DOHH2 (cell line): ENCODE measurements around the gene BSDC1.

Experiments used
- EZH2phosphoT487 ChIP-seq: fragments of 200-600 bp; sonication (generic); IDR thresholded peaks from 2 replicates; pipeline ENCODE4 v1.6.1; 2017; ENCODE audit warnings: borderline replicate concordance, mild to moderate bottlenecking, antibody characterized with exemption, low read length, moderate library complexity, mixed read lengths
- TF ChIP-seq, protein P1 (sequence below): fragments of 200-600 bp; sonication (generic); IDR thresholded peaks from one replicate; pipeline ENCODE4 v1.5.1; 2014; ENCODE audit warnings: antibody characterized with exemption, mild to moderate bottlenecking, low read depth, low read length; ENCODE audit not compliant: poor library complexity, severe bottlenecking

DNA sequence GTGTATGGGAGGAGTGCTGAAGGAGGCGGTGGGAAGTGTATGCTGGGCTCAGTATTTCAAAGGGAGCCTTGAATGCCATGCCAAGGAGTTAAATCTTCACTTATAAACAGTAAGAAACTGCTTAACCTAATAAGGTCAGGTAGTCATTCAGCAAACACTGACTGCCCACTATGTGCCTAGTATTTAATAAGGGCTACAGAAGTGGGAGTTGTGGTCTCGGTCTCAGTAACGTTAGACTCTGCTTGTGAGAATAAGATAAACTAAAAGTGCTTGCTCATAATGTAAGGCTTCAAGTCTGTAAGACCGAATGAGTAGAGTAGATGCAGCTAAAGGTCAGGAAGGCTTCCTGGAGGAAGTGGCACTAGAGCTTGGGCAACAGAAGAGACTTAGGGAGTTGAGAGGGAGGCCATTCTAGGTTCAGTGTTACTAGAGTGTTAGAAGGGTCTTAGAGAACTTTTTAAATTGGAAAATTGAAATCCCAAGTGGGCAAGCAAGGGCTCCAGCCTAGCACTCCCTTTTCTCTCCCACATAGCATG is 64.2 kb downstream of the BSDC1 start:
- TF ChIP-seq, protein P1, sequence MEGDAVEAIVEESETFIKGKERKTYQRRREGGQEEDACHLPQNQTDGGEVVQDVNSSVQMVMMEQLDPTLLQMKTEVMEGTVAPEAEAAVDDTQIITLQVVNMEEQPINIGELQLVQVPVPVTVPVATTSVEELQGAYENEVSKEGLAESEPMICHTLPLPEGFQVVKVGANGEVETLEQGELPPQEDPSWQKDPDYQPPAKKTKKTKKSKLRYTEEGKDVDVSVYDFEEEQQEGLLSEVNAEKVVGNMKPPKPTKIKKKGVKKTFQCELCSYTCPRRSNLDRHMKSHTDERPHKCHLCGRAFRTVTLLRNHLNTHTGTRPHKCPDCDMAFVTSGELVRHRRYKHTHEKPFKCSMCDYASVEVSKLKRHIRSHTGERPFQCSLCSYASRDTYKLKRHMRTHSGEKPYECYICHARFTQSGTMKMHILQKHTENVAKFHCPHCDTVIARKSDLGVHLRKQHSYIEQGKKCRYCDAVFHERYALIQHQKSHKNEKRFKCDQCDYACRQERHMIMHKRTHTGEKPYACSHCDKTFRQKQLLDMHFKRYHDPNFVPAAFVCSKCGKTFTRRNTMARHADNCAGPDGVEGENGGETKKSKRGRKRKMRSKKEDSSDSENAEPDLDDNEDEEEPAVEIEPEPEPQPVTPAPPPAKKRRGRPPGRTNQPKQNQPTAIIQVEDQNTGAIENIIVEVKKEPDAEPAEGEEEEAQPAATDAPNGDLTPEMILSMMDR, result no peak
- no peak for TF ChIP-seq EZH2phosphoT487
